ENCODE data around the gene DNAJC25.

DNA sequence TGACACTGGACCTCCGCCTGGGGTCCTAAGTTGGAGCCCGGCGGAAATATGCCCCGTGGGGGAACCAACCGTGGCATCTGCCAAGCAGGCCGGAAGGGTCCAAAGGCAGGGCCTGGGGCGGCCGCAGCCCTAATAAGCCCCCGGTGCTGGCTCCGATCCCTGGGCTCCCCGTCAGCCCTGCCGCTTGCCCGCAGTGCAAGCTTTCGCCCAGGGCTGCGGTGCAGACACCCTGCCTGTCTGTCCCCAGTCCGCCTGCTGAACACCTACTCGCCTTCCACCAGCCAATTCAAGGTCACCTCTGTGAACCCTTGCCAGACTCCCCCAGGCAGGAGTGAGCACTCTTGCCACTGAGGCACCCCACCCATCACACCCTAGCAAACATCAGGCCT is 31.2 kb upstream of the DNAJC25 start:
- TF ChIP-seq, protein P1, sequence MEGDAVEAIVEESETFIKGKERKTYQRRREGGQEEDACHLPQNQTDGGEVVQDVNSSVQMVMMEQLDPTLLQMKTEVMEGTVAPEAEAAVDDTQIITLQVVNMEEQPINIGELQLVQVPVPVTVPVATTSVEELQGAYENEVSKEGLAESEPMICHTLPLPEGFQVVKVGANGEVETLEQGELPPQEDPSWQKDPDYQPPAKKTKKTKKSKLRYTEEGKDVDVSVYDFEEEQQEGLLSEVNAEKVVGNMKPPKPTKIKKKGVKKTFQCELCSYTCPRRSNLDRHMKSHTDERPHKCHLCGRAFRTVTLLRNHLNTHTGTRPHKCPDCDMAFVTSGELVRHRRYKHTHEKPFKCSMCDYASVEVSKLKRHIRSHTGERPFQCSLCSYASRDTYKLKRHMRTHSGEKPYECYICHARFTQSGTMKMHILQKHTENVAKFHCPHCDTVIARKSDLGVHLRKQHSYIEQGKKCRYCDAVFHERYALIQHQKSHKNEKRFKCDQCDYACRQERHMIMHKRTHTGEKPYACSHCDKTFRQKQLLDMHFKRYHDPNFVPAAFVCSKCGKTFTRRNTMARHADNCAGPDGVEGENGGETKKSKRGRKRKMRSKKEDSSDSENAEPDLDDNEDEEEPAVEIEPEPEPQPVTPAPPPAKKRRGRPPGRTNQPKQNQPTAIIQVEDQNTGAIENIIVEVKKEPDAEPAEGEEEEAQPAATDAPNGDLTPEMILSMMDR (IDR thresholded peaks at IDR 0.05) = no peak
- no peak for TF ChIP-seq POLR2A (IDR thresholded peaks at IDR 0.05)
